Inflammatory macrophage treated with lipopolysaccharide for 4 hours (primary cell): ENCODE data around the gene DAGLA.

Experiments
- DNase-seq: peaks from one replicate; pipeline ENCODE4 v3.0.0-alpha.2; 2020

DAGLA gene

GRCh38 chr11:61732705-61733104 lies 52.5 kb downstream of the DAGLA start:
- peak; percentile 35 for DNase-seq

GRCh38 chr11:61733120-61733978 lies 53.2 kb downstream of the DAGLA start:
- DNase-seq, result peak; percentile 88

- DNase-seq, result no peak
Measured at GRCh38 chr11:61734767-61735166, 54.6 kb downstream of the DAGLA start.

- no peak for DNase-seq
Measured at GRCh38 chr11:61735391-61735790, 55.2 kb downstream of the DAGLA start.

GRCh38 chr11:61736310-61736709 lies 56.1 kb downstream of the DAGLA start:
- DNase-seq, result no peak

- no peak for DNase-seq
Measured at GRCh38 chr11:61737131-61737530, 56.9 kb downstream of the DAGLA start.

- DNase-seq, result no peak
Measured at GRCh38 chr11:61737636-61738386, 57.6 kb downstream of the DAGLA start.

GRCh38 chr11:61738776-61739175 lies 58.6 kb downstream of the DAGLA start:
- no peak for DNase-seq

- DNase-seq, result no peak
Measured at GRCh38 chr11:61739413-61739812, 59.2 kb downstream of the DAGLA start.

- no peak for DNase-seq
Measured at GRCh38 chr11:61739966-61740365, 59.8 kb downstream of the DAGLA start.

- peak; percentile 89 for DNase-seq
Measured at GRCh38 chr11:61742391-61742790, 62.2 kb downstream of the DAGLA start.

- DNase-seq, result no peak
Measured at GRCh38 chr11:61743486-61744095, 63.4 kb downstream of the DAGLA start.

GRCh38 chr11:61744181-61744580 lies 64.0 kb downstream of the DAGLA start:
- DNase-seq, result no peak

- no peak for DNase-seq
Measured at GRCh38 chr11:61744609-61745156, 64.5 kb downstream of the DAGLA start.

- DNase-seq, result no peak
Measured at GRCh38 chr11:61745781-61746441, 65.7 kb downstream of the DAGLA start.

GRCh38 chr11:61746442-61747191 lies 66.4 kb downstream of the DAGLA start:
- no peak for DNase-seq

GRCh38 chr11:61747192-61747966 lies 67.2 kb downstream of the DAGLA start:
- peak; percentile 67 for DNase-seq

- DNase-seq, result no peak
Measured at GRCh38 chr11:61747967-61748285, 67.7 kb downstream of the DAGLA start.

GRCh38 chr11:61749591-61750217 lies 69.5 kb downstream of the DAGLA start:
- DNase-seq, result peak; percentile 23

GRCh38 chr11:61750631-61751273 lies 70.6 kb downstream of the DAGLA start:
- no peak for DNase-seq
